SK-MEL-5 (cell line): ENCODE data around the gene GSTP1. TPM values are rescaled to one million over a fixed set of nuclear protein-coding genes. Genes with fewer than 3 reads are reported as not detected.
A peak's percentile ranks its signal among the peaks of the same experiment; 100 is the strongest.
"Not testable (repeated sequence)": the region's sequence is repeated elsewhere in the genome, so short reads cannot be mapped to it uniquely, and the experiment has no call there.

Source experiments
- DNase-seq: peaks from one replicate; pipeline ENCODE4 v3.0.0-alpha.2; 2016; ENCODE audit warnings: low read depth, low spot score
- in situ Hi-C: cut with HindIII; loops from 2 replicates; pipeline ENCODE4 v1.10.0; 2016; ENCODE audit warnings: low sequenced_read_pairs, high pct_unique_total_duplicates, low pct_unique_long_range_greater_than_20kb
- total RNA-seq: library from RNA; depleted of rRNA; stranded (reverse); fragments of >200 nt; shearing (Covaris generic); gene quantifications from 2 replicates; pipeline ENCODE4 v1.2.3, GENCODE V29; 2014

GSTP1 gene
- total RNA-seq, 1 experiment from 2014 or later: 722 TPM

DNA sequence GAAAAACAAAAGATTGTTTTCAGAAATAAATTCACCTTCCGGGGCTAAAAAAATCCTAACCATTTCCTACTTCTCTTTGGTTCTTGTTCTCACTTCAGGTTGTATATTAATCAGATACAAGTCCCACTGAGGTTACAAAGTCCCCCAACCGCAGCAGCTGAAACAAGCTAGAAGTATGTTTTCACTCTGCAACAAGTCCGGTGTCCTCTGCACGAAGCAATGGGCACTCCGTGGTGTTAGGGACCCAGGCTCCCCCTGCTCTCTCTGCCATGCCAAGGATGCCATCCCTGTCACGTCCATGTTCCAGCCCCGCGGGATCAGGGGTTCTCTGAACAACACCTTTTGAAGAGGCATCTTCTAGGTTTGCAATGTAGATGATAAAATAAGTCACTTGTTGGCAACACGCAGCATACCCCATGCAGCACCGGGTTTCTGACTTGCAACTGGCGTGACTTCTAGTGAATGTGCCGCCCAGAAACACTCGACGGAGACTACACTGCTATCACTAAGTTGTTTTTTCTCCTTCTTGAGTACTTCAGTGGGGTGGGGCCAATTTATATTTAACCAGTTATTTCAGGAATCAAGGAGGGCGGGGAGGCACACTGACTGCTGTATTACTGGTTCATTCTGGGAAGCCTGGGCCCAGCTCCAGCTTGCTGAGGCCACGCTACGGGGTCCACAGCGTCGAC, 25.4 kb upstream of the GSTP1 start:
- in situ Hi-C loops: no loop called here
- DNase-seq: no peak

DNA sequence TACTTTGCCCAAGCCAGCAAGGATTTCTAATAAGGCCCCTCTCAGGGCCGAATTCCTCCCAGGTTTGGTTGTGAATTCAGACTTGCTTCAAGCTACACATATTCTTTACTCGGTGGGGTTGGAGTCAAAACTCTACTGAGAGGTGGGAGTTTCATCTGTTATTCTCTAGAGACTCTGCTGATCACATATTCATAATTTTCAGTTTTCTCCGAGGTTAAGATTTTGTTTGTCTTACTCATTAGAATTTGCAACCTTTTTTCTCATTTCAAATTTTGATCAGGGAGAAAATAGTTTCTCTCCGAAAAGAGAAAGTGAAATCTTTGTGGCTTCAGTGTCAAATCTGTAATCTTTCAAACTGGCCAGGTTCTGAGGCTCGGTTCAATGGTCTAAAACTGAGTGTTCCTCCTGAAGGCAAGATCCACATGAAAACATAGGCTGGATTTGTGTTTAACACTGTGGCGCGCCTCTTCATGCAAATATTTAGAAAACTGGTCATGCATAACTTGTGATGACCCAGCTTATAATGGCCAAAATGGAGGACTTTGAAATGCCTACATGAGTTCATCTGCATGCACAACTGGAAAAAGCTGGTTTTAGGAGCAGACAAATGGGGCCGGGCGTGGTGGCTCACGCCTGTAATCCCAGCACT, 21.5 kb upstream of the GSTP1 start:
- in situ Hi-C loops: no loop called here
- DNase-seq: no peak

GRCh38 chr11:67562963-67563704, 20.5 kb upstream of the GSTP1 start:
- in situ Hi-C loops: no loop called here
- no peak for DNase-seq

GRCh38 chr11:67563705-67564114, 19.9 kb upstream of the GSTP1 start:
- in situ Hi-C loops, DNase-seq: not testable (repeated sequence)

DNA sequence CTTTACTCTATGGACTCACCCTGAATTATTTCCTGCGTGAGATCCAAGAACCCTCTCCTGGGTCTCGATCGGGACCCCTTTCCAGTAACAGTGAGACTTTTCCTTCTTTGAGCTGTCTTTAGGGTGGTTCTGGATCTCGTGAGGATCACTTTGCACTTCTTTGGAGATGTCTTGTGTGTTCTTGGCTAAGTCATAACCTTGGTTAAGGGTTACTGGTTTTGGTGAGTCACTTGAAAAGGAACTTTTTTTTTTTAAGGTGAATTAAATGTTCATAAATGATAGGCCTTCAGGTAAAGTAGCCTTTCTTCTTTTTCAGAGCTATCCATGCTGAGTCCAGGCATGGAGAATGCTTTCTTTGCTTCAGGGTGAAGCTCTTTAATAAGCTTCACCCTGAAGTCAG, 19.4 kb upstream of the GSTP1 start:
- DNase-seq: no peak
- in situ Hi-C loops: no loop called here

GRCh38 chr11:67571443-67571842, 12.2 kb upstream of the GSTP1 start:
- in situ Hi-C loops: no loop called here
- no peak for DNase-seq

GRCh38 chr11:67572305-67572704, 11.3 kb upstream of the GSTP1 start:
- in situ Hi-C loops: no loop called here
- no peak for DNase-seq

- in situ Hi-C loops: no loop called here
Observed at GRCh38 chr11:67572747-67573419, 10.7 kb upstream of the GSTP1 start.

GRCh38 chr11:67574938-67575337, 8.7 kb upstream of the GSTP1 start:
- in situ Hi-C loops: no loop called here

More at GRCh38 chr11:67572747-67573419, 10.7 kb upstream of the GSTP1 start:
- DNase-seq: peak; percentile 71

GRCh38 chr11:67576735-67577475, 6.7 kb upstream of the GSTP1 start:
- in situ Hi-C loops: no loop called here
- DNase-seq: no peak

More at GRCh38 chr11:67574938-67575337, 8.7 kb upstream of the GSTP1 start:
- no peak for DNase-seq

DNA sequence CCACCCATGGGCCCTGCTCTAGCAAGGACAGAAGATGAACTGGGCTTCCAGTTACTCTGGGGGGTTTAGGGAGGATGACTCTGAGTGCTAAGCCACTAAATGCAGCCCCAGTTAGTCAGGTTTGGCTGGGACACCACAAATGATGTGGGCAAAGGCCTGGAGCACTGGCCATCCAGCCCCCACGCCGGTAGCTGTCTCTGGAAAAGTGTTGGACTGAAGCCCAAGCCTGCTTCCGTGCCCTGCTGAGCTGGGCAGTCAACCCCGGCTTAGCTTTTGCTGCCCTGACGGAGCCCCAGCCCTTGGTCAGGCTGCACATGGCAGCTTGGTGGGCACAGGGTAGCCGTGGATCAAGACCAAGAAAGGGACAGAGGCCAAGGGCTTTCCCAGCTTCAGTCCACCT, 5.7 kb upstream of the GSTP1 start:
- in situ Hi-C loops: no loop called here
- DNase-seq: no peak

DNA sequence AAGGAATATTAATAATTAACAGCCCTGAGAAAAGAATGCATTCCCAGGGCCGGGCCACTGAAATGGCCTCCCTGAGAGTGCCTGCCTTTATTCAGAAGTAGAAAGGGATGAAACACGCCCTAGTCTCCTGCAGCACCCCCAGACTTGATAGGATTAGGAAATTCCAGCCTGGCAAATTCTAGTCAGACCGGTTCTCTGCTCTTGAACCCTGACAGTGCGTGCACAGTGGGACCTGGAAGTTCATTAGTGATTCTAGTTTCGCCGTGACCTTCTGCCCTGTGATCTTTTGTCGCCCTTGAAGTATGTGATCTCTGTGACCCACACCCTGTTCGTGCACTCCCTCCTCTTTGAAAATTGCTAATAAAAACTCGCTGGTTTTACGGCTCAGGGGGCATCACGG, 2.1 kb upstream of the GSTP1 start:
- in situ Hi-C loops: no loop called here
- DNase-seq: no peak

DNA sequence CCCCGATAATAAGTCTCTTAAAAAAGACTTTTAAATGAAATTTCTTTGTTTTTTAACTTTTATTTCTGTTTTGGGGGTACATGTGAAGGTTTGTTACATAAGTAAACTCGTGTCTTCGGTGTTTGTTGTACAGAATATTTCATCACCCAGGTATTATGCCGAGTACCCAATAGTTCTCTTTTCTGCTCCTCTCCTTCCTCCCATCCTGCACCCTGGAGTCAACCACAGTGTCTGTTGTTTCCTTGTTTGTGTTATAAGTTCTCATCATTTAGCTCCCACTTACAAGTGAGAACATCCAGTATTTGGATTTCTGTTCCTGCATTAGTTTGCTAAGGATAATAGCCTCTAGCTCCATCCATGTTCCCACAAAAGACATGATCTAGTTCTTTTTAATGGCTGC, 1.6 kb upstream of the GSTP1 start:
- in situ Hi-C loops: no loop called here
- no peak for DNase-seq

DNA sequence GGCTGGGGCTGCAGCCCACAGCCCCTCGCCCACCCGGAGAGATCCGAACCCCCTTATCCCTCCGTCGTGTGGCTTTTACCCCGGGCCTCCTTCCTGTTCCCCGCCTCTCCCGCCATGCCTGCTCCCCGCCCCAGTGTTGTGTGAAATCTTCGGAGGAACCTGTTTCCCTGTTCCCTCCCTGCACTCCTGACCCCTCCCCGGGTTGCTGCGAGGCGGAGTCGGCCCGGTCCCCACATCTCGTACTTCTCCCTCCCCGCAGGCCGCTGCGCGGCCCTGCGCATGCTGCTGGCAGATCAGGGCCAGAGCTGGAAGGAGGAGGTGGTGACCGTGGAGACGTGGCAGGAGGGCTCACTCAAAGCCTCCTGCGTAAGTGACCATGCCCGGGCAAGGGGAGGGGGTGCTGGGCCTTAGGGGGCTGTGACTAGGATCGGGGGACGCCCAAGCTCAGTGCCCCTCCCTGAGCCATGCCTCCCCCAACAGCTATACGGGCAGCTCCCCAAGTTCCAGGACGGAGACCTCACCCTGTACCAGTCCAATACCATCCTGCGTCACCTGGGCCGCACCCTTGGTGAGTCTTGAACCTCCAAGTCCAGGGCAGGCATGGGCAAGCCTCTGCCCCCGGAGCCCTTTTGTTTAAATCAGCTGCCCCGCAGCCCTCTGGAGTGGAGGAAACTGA, 731 bp downstream of the GSTP1 start:
- no peak for DNase-seq
- in situ Hi-C loops: no loop called here

DNA sequence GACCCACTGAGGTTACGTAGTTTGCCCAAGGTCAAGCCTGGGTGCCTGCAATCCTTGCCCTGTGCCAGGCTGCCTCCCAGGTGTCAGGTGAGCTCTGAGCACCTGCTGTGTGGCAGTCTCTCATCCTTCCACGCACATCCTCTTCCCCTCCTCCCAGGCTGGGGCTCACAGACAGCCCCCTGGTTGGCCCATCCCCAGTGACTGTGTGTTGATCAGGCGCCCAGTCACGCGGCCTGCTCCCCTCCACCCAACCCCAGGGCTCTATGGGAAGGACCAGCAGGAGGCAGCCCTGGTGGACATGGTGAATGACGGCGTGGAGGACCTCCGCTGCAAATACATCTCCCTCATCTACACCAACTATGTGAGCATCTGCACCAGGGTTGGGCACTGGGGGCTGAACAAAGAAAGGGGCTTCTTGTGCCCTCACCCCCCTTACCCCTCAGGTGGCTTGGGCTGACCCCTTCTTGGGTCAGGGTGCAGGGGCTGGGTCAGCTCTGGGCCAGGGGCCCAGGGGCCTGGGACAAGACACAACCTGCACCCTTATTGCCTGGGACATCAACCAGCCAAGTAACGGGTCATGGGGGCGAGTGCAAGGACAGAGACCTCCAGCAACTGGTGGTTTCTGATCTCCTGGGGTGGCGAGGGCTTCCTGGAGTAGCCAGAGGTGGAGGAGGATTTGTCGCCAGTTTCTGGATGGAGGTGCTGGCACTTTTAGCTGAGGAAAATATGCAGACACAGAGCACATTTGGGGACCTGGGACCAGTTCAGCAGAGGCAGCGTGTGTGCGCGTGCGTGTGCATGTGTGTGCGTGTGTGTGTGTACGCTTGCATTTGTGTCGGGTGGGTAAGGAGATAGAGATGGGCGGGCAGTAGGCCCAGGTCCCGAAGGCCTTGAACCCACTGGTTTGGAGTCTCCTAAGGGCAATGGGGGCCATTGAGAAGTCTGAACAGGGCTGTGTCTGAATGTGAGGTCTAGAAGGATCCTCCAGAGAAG, 1.6 kb downstream of the GSTP1 start:
- peak; percentile 30 for DNase-seq
- in situ Hi-C loops: no loop called here

- in situ Hi-C loops: no loop called here
- no peak for DNase-seq
Observed at GRCh38 chr11:67585911-67586310, 2.3 kb downstream of the GSTP1 start.
